HL-60 (cell line): Measurements from ENCODE around the gene KIAA0586.

Experiments
- DNase-seq, 2 experiments: peaks; one replicate each; pipeline ENCODE4 v3.0.0-alpha.2; 2010 to 2020; ENCODE audit warnings: low read depth in 1 of 2, low spot score in 1 of 2
- H3K27ac ChIP-seq: fragments of 250-450 bp; sonication (Bioruptor Pico); replicated peaks from 2 replicates; pipeline ENCODE4 v1.5.1; 2020; ENCODE audit warnings: mild to moderate bottlenecking, moderate library complexity
- H3K27me3 ChIP-seq: fragments of 250-450 bp; sonication (Bioruptor Pico); 2 replicates; pipeline ENCODE4 v1.5.1; 2021; ENCODE audit warnings: mild to moderate bottlenecking, moderate library complexity; ENCODE audit not compliant: insufficient read depth, poor library complexity, severe bottlenecking
- H3K4me3 ChIP-seq: replicated peaks from 2 replicates; pipeline ENCODE4 v1.5.1; 2011; ENCODE audit warnings: mild to moderate bottlenecking, control low read depth, low read length; ENCODE audit not compliant: insufficient read depth
- CTCF ChIP-seq: IDR thresholded peaks from one replicate; pipeline ENCODE4 v1.5.1; 2011; ENCODE audit warnings: low read length, control low read depth, inconsistent platforms; ENCODE audit not compliant: insufficient read depth
- GABPA ChIP-seq: IDR thresholded peaks from 2 replicates; pipeline ENCODE4 v1.6.1; 2012; ENCODE audit warnings: low read depth
- POLR2AphosphoS5 ChIP-seq: IDR thresholded peaks from 2 replicates; pipeline ENCODE4 v1.6.1; 2012; ENCODE audit warnings: low read depth
- REST ChIP-seq: IDR thresholded peaks from 2 replicates; pipeline ENCODE4 v1.6.1; 2012; ENCODE audit warnings: low read depth; ENCODE audit not compliant: insufficient replicate concordance
- SPI1 ChIP-seq: IDR thresholded peaks from 2 replicates; pipeline ENCODE4 v1.6.1; 2012; ENCODE audit warnings: low read depth, mild to moderate bottlenecking, borderline replicate concordance

The KIAA0586 gene

GRCh38 chr14:58568322-58568721, 140.8 kb downstream of the KIAA0586 start:
- Histone ChIP-seq H3K4me3 (no peak overlapping the region), H3K27me3 (no peaks in the 10 kb centered on the region), H3K27ac (no peak overlapping the region)
- DNase-seq = no peak
- TF ChIP-seq CTCF = no peak
- no peak for TF ChIP-seq REST
- TF ChIP-seq GABPA = no peak
- TF ChIP-seq SPI1 = no peak
- no peak for TF ChIP-seq POLR2AphosphoS5

GRCh38 chr14:58571256-58571655, 143.7 kb downstream of the KIAA0586 start:
- no peak overlapping the region for H3K27ac ChIP-seq
- DNase-seq = no peak
- H3K27me3 ChIP-seq = no peaks in the 10 kb centered on the region
- TF ChIP-seq CTCF (no peak), GABPA (no peak), REST (no peak), SPI1 (no peak)
- H3K4me3 ChIP-seq = no peak overlapping the region

GRCh38 chr14:58571769-58572472, 144.4 kb downstream of the KIAA0586 start:
- Histone ChIP-seq H3K27ac (no peak overlapping the region), H3K4me3 (no peak overlapping the region), H3K27me3 (peaks cover under 1% of the 10 kb centered on the region)
- TF ChIP-seq REST (no peak), POLR2AphosphoS5 (no peak), CTCF (no peak), SPI1 (no peak), GABPA (no peak)
- DNase-seq = no peak
